HG02759 (cell line): Measurements from ENCODE around the gene EPN1.

Experiments
- ATAC-seq: cut with Tn5 transposase; IDR thresholded peaks from one replicate; pipeline ENCODE4 v1.9.1; 2021; ENCODE audit warnings: mild to moderate bottlenecking, moderate library complexity; ENCODE audit not compliant: unreplicated experiment

EPN1 gene

GRCh38 chr19:55646889-55647731 is 27.9 kb upstream of the EPN1 start:
- ATAC-seq: no peak

GRCh38 chr19:55647732-55648584 is 27.1 kb upstream of the EPN1 start, which contains the start of gene CCDC106:
CCDC106 (plus strand) TSS chr19:55648212; CDS start chr19:55649047, 835 bp downstream.
- ATAC-seq: peak; percentile 40

- ATAC-seq: no peak
These were observed 26.3 kb upstream of the EPN1 start for GRCh38 chr19:55648585-55649267.

- ATAC-seq: no peak
These were observed 25.5 kb upstream of the EPN1 start for GRCh38 chr19:55649268-55650125.

- ATAC-seq: no peak
These were observed 24.9 kb upstream of the EPN1 start for GRCh38 chr19:55650126-55650557.

- no peak for ATAC-seq
These were observed 24.3 kb upstream of the EPN1 start for GRCh38 chr19:55650602-55651230.

- ATAC-seq: no peak
These were observed 23.8 kb upstream of the EPN1 start for GRCh38 chr19:55651236-55651635.

GRCh38 chr19:55652311-55653128 is 22.5 kb upstream of the EPN1 start:
- ATAC-seq: no peak

GRCh38 chr19:55653651-55654322 is 21.2 kb upstream of the EPN1 start:
- ATAC-seq: peak; percentile 51

GRCh38 chr19:55654323-55654867 is 20.6 kb upstream of the EPN1 start:
- ATAC-seq: peak; percentile 56

GRCh38 chr19:55654868-55655647 is 20.0 kb upstream of the EPN1 start, which contains the start of gene U2AF2:
U2AF2 (plus strand) TSS chr19:55655035; CDS start chr19:55655105, 70 bp downstream.
- ATAC-seq: peak; percentile 43

- no peak for ATAC-seq
These were observed 19.4 kb upstream of the EPN1 start for GRCh38 chr19:55655648-55656040.

GRCh38 chr19:55656552-55656951 is 18.5 kb upstream of the EPN1 start:
- ATAC-seq: no peak

- ATAC-seq: no peak
These were observed 17.9 kb upstream of the EPN1 start for GRCh38 chr19:55656988-55657747.

- no peak for ATAC-seq
These were observed 16.1 kb upstream of the EPN1 start for GRCh38 chr19:55658846-55659459.

- ATAC-seq: no peak
These were observed 15.2 kb upstream of the EPN1 start for GRCh38 chr19:55659822-55660221.
